DND-41 (cell line): ENCODE measurements around the gene GSPT2.
"Not testable (repeated sequence)": the region's sequence is repeated elsewhere in the genome, so short reads cannot be mapped to it uniquely, and the experiment has no call there.

Experiments
- ATAC-seq: fragments of 200-7000 bp; cut with Tn5 transposase; 3 replicates; pipeline ENCODE4 v1.9.1; 2021; ENCODE audit warnings: low read depth; ENCODE audit not compliant: insufficient read depth
- DNase-seq: peaks from one replicate; pipeline ENCODE4 v3.0.0-alpha.2; 2020
- H2AFZ ChIP-seq: 2 replicates; pipeline ENCODE4 v1.6.0; 2012; ENCODE audit warnings: low read depth, low read length
- H3K27ac ChIP-seq: 2 replicates; pipeline ENCODE4 v1.5.1; 2012; ENCODE audit warnings: low read length, inconsistent platforms
- H3K27me3 ChIP-seq: fragments of 200-600 bp; sonication (generic); 2 replicates; pipeline ENCODE4 v1.6.0; 2012; ENCODE audit warnings: low read length, mild to moderate bottlenecking, inconsistent platforms; ENCODE audit not compliant: insufficient read depth, poor library complexity
- H3K36me3 ChIP-seq: 2 replicates; pipeline ENCODE4 v1.5.1; 2012; ENCODE audit warnings: low read length, inconsistent platforms; ENCODE audit not compliant: insufficient read depth
- H3K4me1 ChIP-seq: 2 replicates; pipeline ENCODE4 v1.5.1; 2012; ENCODE audit warnings: mild to moderate bottlenecking, low read length; ENCODE audit not compliant: insufficient read depth
- H3K4me2 ChIP-seq: 2 replicates; pipeline ENCODE4 v1.6.0; 2012; ENCODE audit warnings: mild to moderate bottlenecking, moderate library complexity, low read length, inconsistent platforms; ENCODE audit not compliant: insufficient read depth
- H3K4me3 ChIP-seq, 2 experiments: fragments of 200-600 bp in 1 of 2; shearing (Covaris generic) in 1 of 2; 2 replicates each; pipeline ENCODE4 v1.5.1; 2012 to 2016; ENCODE audit warnings: inconsistent platforms in 2 of 2, low read length in 2 of 2, mild to moderate bottlenecking in 2 of 2, low read depth in 1 of 2, moderate library complexity in 1 of 2
- H3K79me2 ChIP-seq: 2 replicates; pipeline ENCODE4 v1.6.0; 2012; ENCODE audit warnings: low read length, inconsistent platforms; ENCODE audit not compliant: insufficient read depth
- H3K9ac ChIP-seq: 2 replicates; pipeline ENCODE4 v1.6.0; 2012; ENCODE audit warnings: low read depth, mild to moderate bottlenecking, inconsistent platforms, low read length, moderate library complexity
- H3K9me3 ChIP-seq: 2 replicates; pipeline ENCODE4 v1.5.1; 2012; ENCODE audit warnings: low read length, moderate library complexity, mild to moderate bottlenecking, inconsistent platforms; ENCODE audit not compliant: insufficient read depth, severe bottlenecking
- H4K20me1 ChIP-seq: 2 replicates; pipeline ENCODE4 v1.6.0; 2012; ENCODE audit warnings: low read length; ENCODE audit not compliant: insufficient read depth
- EZH2 ChIP-seq: IDR thresholded peaks from 3 replicates; pipeline ENCODE4 v1.6.1; 2012; ENCODE audit warnings: borderline replicate concordance, low read depth, mild to moderate bottlenecking, moderate library complexity, low read length, inconsistent platforms; ENCODE audit not compliant: severe bottlenecking
- TF ChIP-seq, protein P1 (sequence below): IDR thresholded peaks from 2 replicates; pipeline ENCODE4 v1.5.1; 2012; ENCODE audit warnings: borderline replicate concordance, low read length, moderate library complexity, mild to moderate bottlenecking; ENCODE audit not compliant: poor library complexity, severe bottlenecking; ENCODE audit errors: extremely low read depth

The GSPT2 gene

DNA sequence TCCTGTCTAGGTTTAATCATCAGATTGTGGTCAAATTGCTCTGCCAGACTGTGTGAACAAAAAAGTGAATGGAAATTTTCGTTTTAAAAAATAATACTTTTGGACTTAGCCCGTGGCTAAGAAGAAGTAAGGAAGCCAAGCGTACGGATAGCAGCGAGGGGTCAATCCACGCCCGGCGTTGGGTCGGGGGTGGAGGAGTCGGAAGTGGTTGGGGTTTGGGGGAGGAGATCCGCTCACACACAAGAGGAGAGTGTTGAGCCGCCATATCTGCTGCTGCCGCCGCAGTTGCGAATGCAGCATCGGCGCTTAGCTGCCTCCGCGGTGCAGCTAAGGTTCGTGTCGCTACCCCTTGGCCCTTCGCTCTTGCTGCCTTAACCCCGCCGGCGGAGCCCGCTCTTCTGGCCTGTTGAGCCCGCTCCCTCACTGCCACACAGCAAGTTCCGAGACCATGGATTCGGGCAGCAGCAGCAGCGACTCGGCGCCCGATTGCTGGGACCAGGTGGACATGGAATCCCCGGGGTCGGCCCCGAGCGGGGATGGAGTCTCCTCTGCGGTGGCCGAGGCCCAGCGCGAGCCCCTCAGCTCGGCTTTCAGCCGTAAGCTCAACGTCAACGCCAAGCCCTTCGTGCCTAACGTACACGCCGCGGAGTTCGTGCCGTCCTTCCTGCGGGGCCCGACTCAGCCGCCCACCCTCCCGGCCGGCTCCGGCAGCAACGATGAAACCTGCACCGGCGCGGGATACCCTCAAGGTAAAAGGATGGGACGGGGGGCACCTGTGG lies at the start of gene GSPT2:
TSS of gene GSPT2 (plus strand) at position 264 of the 779 bp plus-strand sequence. CDS start at position 449, 185 bp downstream.
- Histone ChIP-seq H4K20me1 (peaks cover 6% of the 10 kb centered on the region; the same call in 1 of the 2 replicates), H2AFZ (peak within 1 kb of the TSS; percentile 86), H3K36me3 (peaks cover 7% of the 10 kb centered on the region), H3K9me3 (peaks cover 3% of the 10 kb centered on the region), H3K27ac (peak within 1 kb of the TSS; percentile 80), H3K4me1 (peaks cover 26% of the 10 kb centered on the region), H3K79me2 (peaks cover 23% of the 10 kb centered on the region), H3K4me2 (peak within 1 kb of the TSS; percentile 72), H3K4me3 (peak within 1 kb of the TSS; percentile 58 to 82; a peak in 3 of 4 replicates), H3K27me3 (no peaks in the 10 kb centered on the region), H3K9ac (peak within 1 kb of the TSS; percentile 79)
- peak; percentile 97 for ATAC-seq
- peak; percentile 81 for DNase-seq
- TF ChIP-seq, protein P1, sequence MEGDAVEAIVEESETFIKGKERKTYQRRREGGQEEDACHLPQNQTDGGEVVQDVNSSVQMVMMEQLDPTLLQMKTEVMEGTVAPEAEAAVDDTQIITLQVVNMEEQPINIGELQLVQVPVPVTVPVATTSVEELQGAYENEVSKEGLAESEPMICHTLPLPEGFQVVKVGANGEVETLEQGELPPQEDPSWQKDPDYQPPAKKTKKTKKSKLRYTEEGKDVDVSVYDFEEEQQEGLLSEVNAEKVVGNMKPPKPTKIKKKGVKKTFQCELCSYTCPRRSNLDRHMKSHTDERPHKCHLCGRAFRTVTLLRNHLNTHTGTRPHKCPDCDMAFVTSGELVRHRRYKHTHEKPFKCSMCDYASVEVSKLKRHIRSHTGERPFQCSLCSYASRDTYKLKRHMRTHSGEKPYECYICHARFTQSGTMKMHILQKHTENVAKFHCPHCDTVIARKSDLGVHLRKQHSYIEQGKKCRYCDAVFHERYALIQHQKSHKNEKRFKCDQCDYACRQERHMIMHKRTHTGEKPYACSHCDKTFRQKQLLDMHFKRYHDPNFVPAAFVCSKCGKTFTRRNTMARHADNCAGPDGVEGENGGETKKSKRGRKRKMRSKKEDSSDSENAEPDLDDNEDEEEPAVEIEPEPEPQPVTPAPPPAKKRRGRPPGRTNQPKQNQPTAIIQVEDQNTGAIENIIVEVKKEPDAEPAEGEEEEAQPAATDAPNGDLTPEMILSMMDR: no peak
- no peak for TF ChIP-seq EZH2

DNA sequence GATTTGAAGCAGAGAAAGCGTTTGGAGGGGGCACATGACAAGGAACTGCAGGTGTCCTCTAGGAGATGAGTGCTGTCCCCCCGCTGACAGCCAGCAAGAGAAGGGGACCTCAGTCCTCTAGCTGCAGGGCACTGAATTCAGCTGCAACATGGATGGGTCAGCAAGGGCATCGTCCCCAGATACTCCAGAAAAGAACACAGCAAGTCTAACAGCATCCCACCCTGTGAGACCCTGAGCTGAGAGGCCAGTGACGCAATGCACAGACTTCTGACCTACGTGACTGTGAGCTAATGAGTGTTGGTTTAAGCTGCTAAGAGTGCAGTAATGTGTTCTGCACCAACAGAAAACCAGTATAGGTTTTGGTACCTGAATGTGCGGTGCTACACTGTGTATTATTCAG lies 49.0 kb upstream of the GSPT2 start:
- Histone ChIP-seq H3K4me3 (no peak overlapping the region), H3K79me2 (no peaks in the 10 kb centered on the region), H3K27me3 (no peaks in the 10 kb centered on the region), H4K20me1 (no peaks in the 10 kb centered on the region), H3K4me1 (no peaks in the 10 kb centered on the region), H2AFZ (no peak overlapping the region), H3K36me3 (no peaks in the 10 kb centered on the region), H3K9me3 (no peaks in the 10 kb centered on the region), H3K27ac (no peak overlapping the region), H3K4me2 (no peak overlapping the region), H3K9ac (no peak overlapping the region)
- ATAC-seq (no peak), DNase-seq (no peak)
- no peak for TF ChIP-seq EZH2
- TF ChIP-seq, protein P1: no peak

DNA sequence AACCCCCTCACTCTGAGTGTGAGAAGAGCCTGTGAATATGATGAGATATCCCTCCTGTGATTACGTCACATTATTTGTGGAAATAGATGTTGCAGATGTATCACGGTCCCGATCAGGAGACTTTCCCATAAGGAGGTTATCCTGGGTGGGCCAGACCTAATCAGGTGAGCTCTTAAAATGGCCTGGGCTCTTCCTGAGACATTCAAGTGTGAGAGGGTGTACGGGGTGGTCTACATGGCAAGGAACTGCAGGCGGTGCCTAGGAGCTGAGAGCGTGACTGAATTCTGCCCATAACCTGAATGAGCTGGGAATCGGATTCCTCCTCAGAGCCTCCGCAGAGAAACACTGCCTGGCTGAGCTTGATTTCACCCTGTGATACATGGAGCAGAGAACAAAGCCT lies 45.8 kb upstream of the GSPT2 start:
- H3K4me1 ChIP-seq: no peaks in the 10 kb centered on the region
- no peaks in the 10 kb centered on the region for H3K9me3 ChIP-seq
- no peaks in the 10 kb centered on the region for H4K20me1 ChIP-seq
- TF ChIP-seq EZH2: no peak
- TF ChIP-seq, protein P1: no peak
- no peak overlapping the region for H3K4me2 ChIP-seq
- ATAC-seq (no peak), DNase-seq (no peak)
- no peaks in the 10 kb centered on the region for H3K27me3 ChIP-seq
- H3K4me3 ChIP-seq: no peak overlapping the region
- no peaks in the 10 kb centered on the region for H3K36me3 ChIP-seq
- H3K9ac ChIP-seq: no peak overlapping the region
- no peaks in the 10 kb centered on the region for H3K79me2 ChIP-seq
- H2AFZ ChIP-seq: no peak overlapping the region
- no peak overlapping the region for H3K27ac ChIP-seq

DNA sequence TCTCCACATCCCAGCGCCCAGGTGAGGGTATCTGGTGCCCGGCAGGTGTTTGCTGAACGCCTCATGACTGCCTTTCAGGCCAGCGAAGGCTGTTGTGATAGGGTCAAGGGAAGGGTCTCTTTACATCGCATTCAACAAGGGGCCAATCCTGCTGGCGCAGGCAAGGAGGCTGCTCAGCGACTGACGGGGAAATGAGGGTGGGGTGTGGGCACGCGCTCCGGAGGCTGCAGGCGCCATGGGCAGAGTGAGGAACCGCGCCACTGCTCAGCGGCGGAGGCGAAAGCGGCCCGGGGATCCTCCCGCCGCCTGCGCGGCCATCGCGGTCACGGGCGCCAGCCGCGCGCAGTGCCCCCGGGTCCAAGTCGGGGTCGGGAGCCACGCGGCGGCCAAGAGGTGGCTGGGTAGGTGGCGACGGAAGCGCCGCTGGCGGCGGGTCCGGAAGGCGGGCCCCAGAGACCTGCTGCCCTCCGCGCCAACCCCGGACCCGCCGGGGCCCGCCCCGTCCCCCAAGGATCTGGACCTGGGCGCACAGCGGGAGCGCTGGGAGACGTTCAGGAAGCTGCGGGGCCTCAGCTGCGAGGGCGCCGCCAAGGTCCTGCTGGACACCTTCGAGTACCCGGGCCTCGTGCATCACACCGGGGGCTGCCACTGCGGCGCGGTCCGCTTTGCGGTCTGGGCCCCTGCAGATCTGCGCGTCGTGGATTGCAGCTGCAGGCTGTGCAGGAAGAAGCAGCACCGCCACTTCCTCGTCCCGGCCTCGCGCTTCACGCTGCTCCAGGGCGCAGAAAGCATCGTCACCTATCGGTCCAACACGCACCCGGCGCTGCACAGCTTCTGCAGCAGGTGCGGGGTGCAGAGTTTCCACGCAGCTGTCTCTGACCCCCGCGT lies 32.7 kb upstream of the GSPT2 start, which contains the start of gene CENPVL1:
TSS of gene CENPVL1 (plus strand) at position 236 of the 888 bp plus-strand sequence. CDS start at position 236, 0 bp downstream.
- not testable (repeated sequence) for H3K79me2 ChIP-seq, H3K36me3 ChIP-seq, ATAC-seq, DNase-seq, H3K9me3 ChIP-seq, H3K27ac ChIP-seq, H3K4me1 ChIP-seq, H4K20me1 ChIP-seq, H3K9ac ChIP-seq, H3K4me3 ChIP-seq, H3K4me2 ChIP-seq, H3K27me3 ChIP-seq, H2AFZ ChIP-seq

DNA sequence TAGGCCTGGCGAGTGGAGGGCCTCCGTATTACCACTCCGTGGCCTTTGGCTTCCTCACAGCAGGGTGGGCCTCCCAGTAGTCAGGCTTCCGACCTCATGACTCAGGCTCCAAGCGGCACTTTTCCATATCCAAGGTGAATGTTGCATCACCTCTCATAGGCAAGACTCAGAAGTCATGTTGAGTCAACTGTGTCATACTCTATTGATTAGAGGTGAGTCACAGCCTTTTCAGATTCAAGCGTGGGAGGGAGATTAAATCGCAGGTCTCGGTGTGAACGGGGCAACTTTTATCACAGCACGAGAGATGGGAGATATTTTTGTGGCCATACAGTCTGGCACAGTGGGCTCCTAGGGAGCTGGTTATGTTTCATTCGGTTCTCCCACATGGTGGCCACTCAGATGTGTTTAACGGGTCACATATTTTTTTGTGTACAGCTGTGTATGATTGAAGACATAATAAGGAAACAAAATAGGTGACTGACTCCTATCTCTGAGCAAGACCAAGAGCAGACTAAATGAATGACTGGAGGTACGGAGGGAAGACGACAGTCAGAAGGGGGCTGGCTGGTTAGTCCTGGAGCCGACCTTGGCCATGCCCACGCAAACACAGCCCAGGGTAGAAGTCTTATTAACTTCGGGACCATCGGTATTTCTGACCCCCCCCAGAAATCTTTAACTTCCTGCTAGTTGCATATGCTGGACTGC lies 30.1 kb upstream of the GSPT2 start:
- H4K20me1 ChIP-seq, H3K36me3 ChIP-seq, H3K27ac ChIP-seq, DNase-seq, H3K4me1 ChIP-seq, H3K4me3 ChIP-seq, H3K79me2 ChIP-seq, H3K9me3 ChIP-seq, H3K4me2 ChIP-seq, H3K9ac ChIP-seq, ATAC-seq, H2AFZ ChIP-seq, H3K27me3 ChIP-seq: not testable (repeated sequence)
